HepG2 (cell line): Measurements from ENCODE around the gene PSMA7. TPM values are rescaled to one million over a fixed set of nuclear protein-coding genes. Genes with fewer than 3 reads are reported as not detected.

Source experiments
- ARNT2 ChIP-seq: sonication (generic); formaldehyde crosslinking; IDR thresholded peaks from 2 replicates; pipeline ENCODE4 v1.8.0; 2022; ENCODE audit warnings: mild to moderate bottlenecking, low read depth, missing genetic modification reagents, moderate library complexity
- EP300 ChIP-seq, 3 experiments: sonication (generic) in 1 of 3; formaldehyde crosslinking in 1 of 3; IDR thresholded peaks; 2 replicates each; pipeline versions ENCODE4 v1.5.1 to v1.6.1; 2011 to 2020; ENCODE audit warnings: low read depth in 2 of 3, low read length in 2 of 3, borderline replicate concordance in 1 of 3, improper control_type of control experiment in 1 of 3, mild to moderate bottlenecking in 1 of 3, missing genetic modification reagents in 1 of 3, moderate library complexity in 1 of 3
- HMG20B ChIP-seq: conservative IDR thresholded peaks from 2 replicates; pipeline ENCODE4 v1.6.1; 2016; ENCODE audit warnings: missing genetic modification reagents, missing compliant biosample characterization
- MED13 ChIP-seq: sonication (generic); formaldehyde crosslinking; IDR thresholded peaks from 2 replicates; pipeline ENCODE4 v1.5.0; 2020; ENCODE audit warnings: missing genetic modification reagents
- MIXL1 ChIP-seq: IDR thresholded peaks from 2 replicates; pipeline ENCODE4 v1.6.1; 2016
- SMAD3 ChIP-seq: sonication (generic); formaldehyde crosslinking; IDR thresholded peaks from 2 replicates; pipeline ENCODE4 v1.4.0; 2020; ENCODE audit warnings: missing genetic modification reagents
- STAT5B ChIP-seq: sonication (generic); formaldehyde crosslinking; IDR thresholded peaks from 2 replicates; pipeline ENCODE4 v1.4.0; 2020; ENCODE audit warnings: missing genetic modification reagents
- ZBTB7B ChIP-seq: sonication (generic); formaldehyde crosslinking; IDR thresholded peaks from 2 replicates; pipeline ENCODE4 v1.4.0; 2020; ENCODE audit warnings: missing genetic modification reagents
- ZNF652 ChIP-seq: IDR thresholded peaks from 2 replicates; pipeline ENCODE4 v1.6.1; 2016; ENCODE audit warnings: low read depth, borderline replicate concordance
- ZNF724P ChIP-seq: sonication (generic); formaldehyde crosslinking; IDR thresholded peaks from 2 replicates; pipeline ENCODE4 v1.8.0; 2022; ENCODE audit warnings: missing genetic modification reagents, borderline replicate concordance
- polyA plus RNA-seq, 8 experiments: library from polyadenylated mRNA; depleted of rRNA in 3 of 8; stranded (reverse) in 7 of 8; unstranded in 1 of 8; fragments of >200 nt; fragmentation: Illumina TruSeq in 4 of 8; extraction: Trizol in 4 of 8; gene quantifications; 2 replicates each; pipeline versions ENCODE4 v1.2.1 to v1.2.3, GENCODE V29; 2011 to 2016; ENCODE audit warnings: low read depth in 4 of 8, missing spikeins in 1 of 8, mixed read lengths in 1 of 8; ENCODE audit not compliant: insufficient read depth in 1 of 8
- total RNA-seq, 5 experiments: library from RNA; depleted of rRNA; stranded (reverse); fragments of >200 nt; fragmentation: Illumina TruSeq; extraction: Trizol; gene quantifications; 2 replicates each; pipeline ENCODE4 v1.2.3, GENCODE V29; 2016; ENCODE audit warnings: low read depth in 1 of 5
- TF ChIP-seq, protein P1 (sequence below): sonication (generic); formaldehyde crosslinking; IDR thresholded peaks from 2 replicates; pipeline ENCODE4 v1.4.0; 2020; ENCODE audit warnings: missing genetic modification reagents, low read depth, mild to moderate bottlenecking, borderline replicate concordance
- TF ChIP-seq, protein P2 (sequence below): sonication (generic); formaldehyde crosslinking; IDR thresholded peaks from 2 replicates; pipeline ENCODE4 v1.4.0; 2020; ENCODE audit warnings: mild to moderate bottlenecking, missing genetic modification reagents
- TF ChIP-seq, protein P3 (sequence below): sonication (generic); formaldehyde crosslinking; IDR thresholded peaks from 2 replicates; pipeline ENCODE4 v1.4.0; 2020; ENCODE audit warnings: missing genetic modification reagents

Gene PSMA7
- total and polyA plus RNA-seq, 2 of the 13 experiments (the other 11 are each of a cell fraction or from before 2014, with no cell fraction given): 531 to 631 TPM

GRCh38 chr20:62182469-62183425, 39.6 kb upstream of the PSMA7 start, which contains the start of gene MTG2 (continued):
- TF ChIP-seq ZNF724P (CRISPR knock-in tag) (peak; percentile 81; the same call in 1 of the 2 replicates), EP300 (IDR thresholded peaks at IDR 0.05; ENCODE audit: low read depth in 2 of 2, low read length in 2 of 2) (no peak; a peak in 1 of 4 replicates), EP300 (CRISPR knock-in tag; IDR thresholded peaks at IDR 0.05; ENCODE audit: borderline replicate concordance) (peak; percentile 36; the same call in 1 of the 2 replicates), ZBTB7B (peak; percentile 90), SMAD3 (CRISPR knock-in tag) (peak; percentile 96; the same call in 1 of the 2 replicates), MED13 (CRISPR knock-in tag) (peak; percentile 96), ARNT2 (CRISPR knock-in tag) (peak; percentile 98), STAT5B (CRISPR knock-in tag) (peak; percentile 45), ZNF652 (0 out of 2 replicates have a peak, but pooled peaks have one; percentile 54), MIXL1 (CRISPR knock-in tag) (peak; percentile 84), HMG20B (CRISPR knock-in tag) (peak; percentile 35; the same call in 1 of the 2 replicates)
- TF ChIP-seq, protein P1, sequence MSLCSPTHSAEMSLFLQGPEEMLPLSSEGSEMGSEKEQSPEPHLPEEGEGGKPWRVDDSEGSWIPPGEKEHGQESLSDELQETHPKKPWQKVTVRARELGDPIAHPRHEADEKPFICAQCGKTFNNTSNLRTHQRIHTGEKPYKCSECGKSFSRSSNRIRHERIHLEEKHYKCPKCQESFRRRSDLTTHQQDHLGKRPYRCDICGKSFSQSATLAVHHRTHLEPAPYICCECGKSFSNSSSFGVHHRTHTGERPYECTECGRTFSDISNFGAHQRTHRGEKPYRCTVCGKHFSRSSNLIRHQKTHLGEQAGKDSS (CRISPR knock-in tag): peak; percentile 99
- TF ChIP-seq, protein P2, sequence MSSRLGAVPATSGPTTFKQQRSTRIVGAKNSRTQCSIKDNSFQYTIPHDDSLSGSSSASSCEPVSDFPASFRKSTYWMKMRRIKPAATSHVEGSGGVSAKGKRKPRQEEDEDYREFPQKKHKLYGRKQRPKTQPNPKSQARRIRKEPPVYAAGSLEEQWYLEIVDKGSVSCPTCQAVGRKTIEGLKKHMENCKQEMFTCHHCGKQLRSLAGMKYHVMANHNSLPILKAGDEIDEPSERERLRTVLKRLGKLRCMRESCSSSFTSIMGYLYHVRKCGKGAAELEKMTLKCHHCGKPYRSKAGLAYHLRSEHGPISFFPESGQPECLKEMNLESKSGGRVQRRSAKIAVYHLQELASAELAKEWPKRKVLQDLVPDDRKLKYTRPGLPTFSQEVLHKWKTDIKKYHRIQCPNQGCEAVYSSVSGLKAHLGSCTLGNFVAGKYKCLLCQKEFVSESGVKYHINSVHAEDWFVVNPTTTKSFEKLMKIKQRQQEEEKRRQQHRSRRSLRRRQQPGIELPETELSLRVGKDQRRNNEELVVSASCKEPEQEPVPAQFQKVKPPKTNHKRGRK: peak; percentile 88; the same call in 1 of the 2 replicates
- TF ChIP-seq, protein P3, sequence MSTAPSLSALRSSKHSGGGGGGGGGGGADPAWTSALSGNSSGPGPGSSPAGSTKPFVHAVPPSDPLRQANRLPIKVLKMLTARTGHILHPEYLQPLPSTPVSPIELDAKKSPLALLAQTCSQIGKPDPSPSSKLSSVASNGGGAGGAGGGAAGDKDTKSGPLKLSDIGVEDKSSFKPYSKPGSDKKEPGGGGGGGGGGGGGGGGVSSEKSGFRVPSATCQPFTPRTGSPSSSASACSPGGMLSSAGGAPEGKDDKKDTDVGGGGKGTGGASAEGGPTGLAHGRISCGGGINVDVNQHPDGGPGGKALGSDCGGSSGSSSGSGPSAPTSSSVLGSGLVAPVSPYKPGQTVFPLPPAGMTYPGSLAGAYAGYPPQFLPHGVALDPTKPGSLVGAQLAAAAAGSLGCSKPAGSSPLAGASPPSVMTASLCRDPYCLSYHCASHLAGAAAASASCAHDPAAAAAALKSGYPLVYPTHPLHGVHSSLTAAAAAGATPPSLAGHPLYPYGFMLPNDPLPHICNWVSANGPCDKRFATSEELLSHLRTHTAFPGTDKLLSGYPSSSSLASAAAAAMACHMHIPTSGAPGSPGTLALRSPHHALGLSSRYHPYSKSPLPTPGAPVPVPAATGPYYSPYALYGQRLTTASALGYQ (CRISPR knock-in tag): peak; percentile 98
